Nephron (organoid): ENCODE measurements around the gene COL6A2.
"Not testable (repeated sequence)": the region's sequence is repeated elsewhere in the genome, so short reads cannot be mapped to it uniquely, and the experiment has no call there.

Experiments
- H3K27ac Mint-ChIP-seq, 3 experiments: 2 replicates each; pipeline ENCODE4 v1.8.0; 2020; ENCODE audit warnings: mixed read lengths in 3 of 3, mild to moderate bottlenecking in 2 of 3, moderate library complexity in 1 of 3
- H3K27me3 Mint-ChIP-seq: 2 replicates; pipeline ENCODE4 v1.8.0; 2021; ENCODE audit warnings: low read depth, mild to moderate bottlenecking, moderate library complexity, mixed read lengths
- H3K36me3 Mint-ChIP-seq: 2 replicates; pipeline ENCODE4 v1.8.0; 2020; ENCODE audit warnings: low read depth, mixed read lengths
- H3K4me1 Mint-ChIP-seq: 2 replicates; pipeline ENCODE4 v1.8.0; 2020; ENCODE audit warnings: mixed read lengths
- H3K4me3 Mint-ChIP-seq, 3 experiments: 2 replicates each; pipeline ENCODE4 v1.8.0; 2020; ENCODE audit warnings: mild to moderate bottlenecking in 3 of 3, mixed read lengths in 3 of 3, moderate library complexity in 2 of 3
- H3K9me3 Mint-ChIP-seq: 2 replicates; pipeline ENCODE4 v1.8.0; 2020; ENCODE audit warnings: mixed read lengths
- TF ChIP-seq, protein P1 (sequence below), 3 experiments: fragments of 200-600 bp; sonication (generic); IDR thresholded peaks; one replicate each; pipeline ENCODE4 v1.5.0; 2021; ENCODE audit warnings: antibody characterized with exemption in 3 of 3; ENCODE audit not compliant: unreplicated experiment in 3 of 3

COL6A2 gene

DNA sequence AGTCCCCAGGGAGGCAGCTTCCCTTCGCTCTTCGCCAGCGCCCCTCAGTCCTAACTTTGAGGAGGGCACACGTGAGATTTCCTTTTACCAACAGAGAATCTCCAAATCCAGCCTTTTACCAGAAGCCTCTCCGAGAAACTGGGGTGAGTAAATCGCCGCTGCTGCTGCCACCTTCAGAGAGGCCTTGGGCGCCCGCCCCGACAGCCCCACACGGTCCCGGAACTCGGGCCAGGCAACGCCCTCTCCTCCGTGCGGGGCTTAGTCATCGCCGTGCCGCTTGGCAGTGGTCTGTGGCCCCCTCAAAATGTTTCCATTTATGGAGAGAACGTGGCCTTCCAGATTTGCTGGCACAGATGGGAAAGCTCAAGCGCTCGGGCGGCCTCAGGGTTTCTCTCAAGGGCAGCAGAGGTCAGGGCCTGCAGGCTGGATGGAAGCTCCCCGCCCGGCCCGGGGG, 41.4 kb upstream of the COL6A2 start:
- H3K27ac Mint-ChIP-seq, result peak overlapping the region; percentile 82 to 98 (median 92)
- H3K36me3 Mint-ChIP-seq, result peaks cover 1% of the 10 kb centered on the region
- TF ChIP-seq, protein P1, sequence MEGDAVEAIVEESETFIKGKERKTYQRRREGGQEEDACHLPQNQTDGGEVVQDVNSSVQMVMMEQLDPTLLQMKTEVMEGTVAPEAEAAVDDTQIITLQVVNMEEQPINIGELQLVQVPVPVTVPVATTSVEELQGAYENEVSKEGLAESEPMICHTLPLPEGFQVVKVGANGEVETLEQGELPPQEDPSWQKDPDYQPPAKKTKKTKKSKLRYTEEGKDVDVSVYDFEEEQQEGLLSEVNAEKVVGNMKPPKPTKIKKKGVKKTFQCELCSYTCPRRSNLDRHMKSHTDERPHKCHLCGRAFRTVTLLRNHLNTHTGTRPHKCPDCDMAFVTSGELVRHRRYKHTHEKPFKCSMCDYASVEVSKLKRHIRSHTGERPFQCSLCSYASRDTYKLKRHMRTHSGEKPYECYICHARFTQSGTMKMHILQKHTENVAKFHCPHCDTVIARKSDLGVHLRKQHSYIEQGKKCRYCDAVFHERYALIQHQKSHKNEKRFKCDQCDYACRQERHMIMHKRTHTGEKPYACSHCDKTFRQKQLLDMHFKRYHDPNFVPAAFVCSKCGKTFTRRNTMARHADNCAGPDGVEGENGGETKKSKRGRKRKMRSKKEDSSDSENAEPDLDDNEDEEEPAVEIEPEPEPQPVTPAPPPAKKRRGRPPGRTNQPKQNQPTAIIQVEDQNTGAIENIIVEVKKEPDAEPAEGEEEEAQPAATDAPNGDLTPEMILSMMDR (IDR thresholded peaks at IDR 0.05; ENCODE audit: unreplicated experiment in 3 of 3), result no peak
- H3K9me3 Mint-ChIP-seq, result peaks cover 15% of the 10 kb centered on the region
- peak overlapping the region in 1 of 3 experiments; percentile 24 for H3K4me3 Mint-ChIP-seq
- peaks cover 10% of the 10 kb centered on the region for H3K27me3 Mint-ChIP-seq
- peaks cover 44% of the 10 kb centered on the region for H3K4me1 Mint-ChIP-seq

DNA sequence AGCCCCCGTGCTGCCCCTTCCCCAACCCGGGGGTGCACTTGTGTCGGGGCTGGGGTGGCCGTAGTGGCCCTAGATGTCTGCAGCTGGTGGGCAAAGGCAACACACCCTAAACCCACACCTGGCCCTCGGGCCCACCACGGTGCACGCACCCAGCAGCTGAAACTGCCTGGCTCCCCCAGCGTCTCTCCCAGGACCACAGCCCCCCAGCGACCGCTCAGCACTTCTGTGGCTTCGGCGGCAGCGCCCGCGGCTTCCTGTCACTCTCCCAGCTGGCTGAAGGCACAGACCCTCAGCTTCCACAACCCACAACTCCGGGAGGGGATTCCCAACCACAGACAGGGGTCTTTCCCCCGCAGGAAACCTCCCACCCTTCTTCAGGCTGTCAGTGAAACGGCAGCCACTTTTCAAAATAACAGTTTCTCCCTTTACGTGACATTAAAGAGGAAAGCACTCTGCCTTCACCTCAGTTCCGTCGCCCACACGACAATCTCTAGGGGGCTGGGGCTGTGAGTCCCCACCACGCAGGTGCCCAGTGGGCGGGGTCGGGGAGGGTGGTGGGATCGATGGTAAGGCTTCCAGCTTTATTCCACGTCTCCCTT, 40.7 kb upstream of the COL6A2 start:
- peaks cover 4% of the 10 kb centered on the region for H3K36me3 Mint-ChIP-seq
- peak overlapping the region in 2 of 3 experiments; percentile 34 to 47 for H3K4me3 Mint-ChIP-seq
- peaks cover 10% of the 10 kb centered on the region for H3K27me3 Mint-ChIP-seq
- H3K27ac Mint-ChIP-seq, result peak overlapping the region; percentile 91 to 98 (median 95)
- peaks cover 22% of the 10 kb centered on the region for H3K9me3 Mint-ChIP-seq
- H3K4me1 Mint-ChIP-seq, result peaks cover 37% of the 10 kb centered on the region
- TF ChIP-seq, protein P1 (IDR thresholded peaks at IDR 0.05; ENCODE audit: unreplicated experiment in 3 of 3), result no peak

DNA sequence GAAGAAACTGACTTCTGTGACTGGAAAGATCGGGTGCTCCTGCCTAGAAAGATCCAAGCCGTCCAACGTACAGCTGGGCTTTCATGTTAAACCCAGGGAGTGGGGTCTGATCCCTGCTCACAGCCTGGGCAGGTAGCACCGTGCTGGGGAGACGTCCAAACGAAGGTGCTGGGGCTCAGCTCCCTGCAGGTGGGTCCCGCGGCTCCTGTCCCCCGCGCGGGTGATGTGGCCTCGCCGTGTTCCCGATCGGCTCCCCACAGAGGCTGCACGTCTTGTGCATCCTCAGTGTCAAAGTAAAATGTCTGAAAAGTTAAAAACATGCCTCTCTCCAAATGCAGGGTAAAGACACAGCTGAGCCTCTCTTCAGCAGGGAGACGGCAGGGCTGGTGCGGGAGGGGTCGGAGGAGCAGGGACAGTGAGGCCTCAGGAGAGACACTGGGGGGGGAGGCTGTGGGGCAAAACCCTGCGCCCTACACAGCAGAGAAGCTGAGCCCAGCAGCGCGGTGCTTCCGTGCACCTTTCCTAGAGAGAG, 40.1 kb upstream of the COL6A2 start:
- H3K4me1 Mint-ChIP-seq, result peaks cover 36% of the 10 kb centered on the region
- no peak overlapping the region for H3K4me3 Mint-ChIP-seq
- peaks cover 4% of the 10 kb centered on the region for H3K36me3 Mint-ChIP-seq
- H3K9me3 Mint-ChIP-seq, result peaks cover 26% of the 10 kb centered on the region
- TF ChIP-seq, protein P1 (IDR thresholded peaks at IDR 0.05; ENCODE audit: unreplicated experiment in 3 of 3), result no peak
- peak overlapping the region; percentile 91 to 98 (median 95) for H3K27ac Mint-ChIP-seq
- H3K27me3 Mint-ChIP-seq, result peaks cover 10% of the 10 kb centered on the region

DNA sequence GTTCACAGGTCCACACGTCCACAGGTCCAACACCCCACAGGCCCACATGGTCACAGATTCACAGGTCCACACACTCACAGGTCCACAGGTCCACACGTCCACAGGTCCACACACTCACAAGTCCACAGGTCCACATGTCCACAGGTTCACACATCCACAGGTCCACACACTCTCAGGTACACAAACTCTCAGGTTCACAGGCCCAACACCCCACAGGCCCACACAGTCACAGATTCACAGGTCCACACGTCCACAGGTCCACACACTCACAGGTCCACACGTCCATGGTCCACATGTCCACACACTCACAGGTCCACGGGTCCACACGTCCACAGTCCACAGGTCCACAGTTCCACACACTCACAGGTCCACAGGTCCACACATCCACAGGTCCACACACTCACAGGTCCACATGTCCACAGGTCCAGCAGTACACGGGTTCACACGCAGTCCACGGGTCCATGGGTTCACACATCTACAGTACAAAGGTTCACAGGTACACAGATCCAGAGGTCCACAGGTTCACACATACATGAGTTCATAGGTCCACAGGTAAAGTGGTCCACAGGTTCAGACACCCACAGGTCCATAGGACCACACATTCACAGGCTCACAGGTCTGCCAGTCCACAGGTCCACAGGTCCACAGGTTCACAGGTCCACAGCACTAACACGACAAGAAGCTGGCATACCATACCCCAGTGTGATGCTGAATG, 39.3 kb upstream of the COL6A2 start:
- Mint-ChIP-seq H3K27me3 (peaks cover 10% of the 10 kb centered on the region), H3K9me3 (peaks cover 26% of the 10 kb centered on the region), H3K27ac (peak overlapping the region in 2 of 3 experiments; percentile 95 to 98), H3K4me3 (peak overlapping the region in 1 of 3 experiments; percentile 5), H3K36me3 (peaks cover 4% of the 10 kb centered on the region), H3K4me1 (peaks cover 32% of the 10 kb centered on the region)
- TF ChIP-seq, protein P1 (IDR thresholded peaks at IDR 0.05; ENCODE audit: unreplicated experiment in 3 of 3), result no peak

DNA sequence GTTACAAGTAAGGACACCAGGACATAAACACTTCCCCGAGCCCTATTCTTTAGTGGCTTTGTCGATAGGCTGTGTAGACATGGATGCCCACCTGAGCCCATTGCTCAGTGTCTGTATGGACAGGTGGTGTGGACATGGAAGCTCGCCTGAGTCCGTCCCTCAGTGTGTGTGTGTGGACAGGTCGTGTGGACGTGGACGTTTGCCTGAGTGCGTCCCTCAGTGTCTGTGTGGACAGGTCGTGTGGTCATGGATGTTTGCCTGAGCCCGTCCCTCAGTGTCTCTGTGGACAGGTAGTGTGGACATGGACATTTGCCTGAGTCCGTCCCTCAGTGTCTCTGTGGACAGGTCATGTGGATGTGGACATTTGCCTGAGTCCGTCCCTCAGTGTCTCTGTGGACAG, 38.7 kb upstream of the COL6A2 start:
- Mint-ChIP-seq H3K36me3 (peaks cover 4% of the 10 kb centered on the region), H3K27me3 (peaks cover 10% of the 10 kb centered on the region), H3K9me3 (peaks cover 26% of the 10 kb centered on the region), H3K4me1 (peaks cover 31% of the 10 kb centered on the region), H3K4me3 (peak overlapping the region in 1 of 3 experiments; percentile 12), H3K27ac (peak overlapping the region in 2 of 3 experiments; percentile 95 to 98)
- TF ChIP-seq, protein P1 (IDR thresholded peaks at IDR 0.05; ENCODE audit: unreplicated experiment in 3 of 3), result no peak

DNA sequence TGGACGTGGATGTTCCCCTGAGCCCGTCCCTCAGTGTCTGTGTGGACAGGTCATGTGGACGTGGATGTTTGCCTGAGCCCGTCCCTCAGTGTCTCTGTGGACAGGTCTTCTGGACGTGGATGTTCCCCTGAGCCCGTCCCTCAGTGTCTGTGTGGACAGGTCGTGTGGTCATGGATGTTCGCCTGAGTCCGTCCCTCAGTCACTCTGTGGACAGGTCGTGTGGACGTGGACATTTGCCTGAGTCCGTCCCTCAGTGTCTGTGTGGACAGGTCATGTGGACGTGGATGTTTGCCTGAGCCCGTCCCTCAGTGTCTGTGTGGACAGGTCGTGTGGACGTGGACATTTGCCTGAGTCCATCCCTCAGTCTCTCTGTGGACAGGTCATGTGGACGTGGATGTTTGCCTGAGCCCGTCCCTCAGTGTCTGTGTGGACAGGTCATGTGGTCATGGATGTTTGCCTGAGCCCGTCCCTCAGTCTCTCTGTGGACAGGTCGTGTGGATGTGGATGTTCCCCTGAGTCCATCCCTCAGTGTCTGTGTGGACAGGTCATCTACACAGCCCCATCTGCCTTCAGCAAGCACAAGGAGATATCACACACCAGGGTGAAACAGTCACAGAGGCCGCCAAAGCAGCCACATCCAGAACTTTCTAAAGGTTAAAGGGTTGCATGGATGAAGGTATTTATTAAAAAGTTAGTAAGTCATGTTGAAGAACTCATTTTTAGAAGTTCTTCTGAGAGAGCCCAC, 38.0 kb upstream of the COL6A2 start:
- peaks cover 10% of the 10 kb centered on the region for H3K27me3 Mint-ChIP-seq
- H3K27ac Mint-ChIP-seq, result peak overlapping the region in 1 of 3 experiments; percentile 98
- not testable (repeated sequence) for H3K4me3 Mint-ChIP-seq, H3K36me3 Mint-ChIP-seq
- H3K9me3 Mint-ChIP-seq, result peaks cover 26% of the 10 kb centered on the region
- H3K4me1 Mint-ChIP-seq, result peaks cover 31% of the 10 kb centered on the region
